H1 (cell line): Measurements from ENCODE around the gene G6PC1. TPM values are rescaled to one million over a fixed set of nuclear protein-coding genes. Genes with fewer than 3 reads are reported as not detected.

Source experiments
- CTCF ChIA-PET: fragments of 300-600 bp; sonication (Branson Sonifier 250); formaldehyde crosslinking; loops from one replicate; lab custom pipeline; 2021; ENCODE audit not compliant: partially characterized antibody; lab: Charles Lee
- POLR2A ChIA-PET: fragments of 300-600 bp; sonication (Branson Sonifier 250); formaldehyde crosslinking; loops from one replicate; lab custom pipeline; 2021; ENCODE audit warnings: inconsistent platforms; ENCODE audit not compliant: partially characterized antibody; lab: Charles Lee
- DNase-seq, 2 experiments: peaks; one replicate each; pipeline versions ENCODE4 v3.0.0 to v3.0.0-alpha.2; 2010 to 2022; ENCODE audit warnings: low spot score in 2 of 2, low read depth in 1 of 2, mixed read lengths in 1 of 2
- FAIRE-seq: peaks from 2 replicates; lab custom pipeline; 2011; peaks lifted over from hg19 to GRCh38; lab: Jason Lieb, UNC
- H2AFZ ChIP-seq: 2 replicates; pipeline ENCODE4 v1.8.1; 2012; ENCODE audit warnings: low read length, inconsistent platforms
- H2AK5ac ChIP-seq: 2 replicates; pipeline ENCODE4 v1.6.1; 2013; ENCODE audit warnings: low read depth, low read length
- H2BK120ac ChIP-seq: replicated peaks from 2 replicates; pipeline ENCODE3; 2013; ENCODE audit warnings: low read depth, low read length, inconsistent platforms
- H2BK12ac ChIP-seq: 2 replicates; pipeline ENCODE4 v1.6.1; 2013; ENCODE audit warnings: low read depth, low read length
- H2BK15ac ChIP-seq: 2 replicates; pipeline ENCODE4 v1.6.1; 2013; ENCODE audit warnings: low read length
- H2BK20ac ChIP-seq: 2 replicates; pipeline ENCODE4 v1.6.1; 2013; ENCODE audit warnings: low read length
- H2BK5ac ChIP-seq: 2 replicates; pipeline ENCODE4 v1.6.1; 2013; ENCODE audit warnings: low read depth, low read length
- H3K14ac ChIP-seq: 2 replicates; pipeline ENCODE4 v1.6.1; 2013; ENCODE audit warnings: inconsistent platforms; ENCODE audit not compliant: insufficient read length
- H3K18ac ChIP-seq: 2 replicates; pipeline ENCODE4 v1.6.1; 2013; ENCODE audit warnings: low read length; ENCODE audit errors: extremely low read depth
- H3K23ac ChIP-seq: 2 replicates; pipeline ENCODE4 v1.6.1; 2013; ENCODE audit warnings: inconsistent platforms; ENCODE audit not compliant: insufficient read length
- H3K23me2 ChIP-seq: 2 replicates; pipeline ENCODE4 v1.6.1; 2013; ENCODE audit warnings: low read depth, low read length
- H3K27ac ChIP-seq: 2 replicates; pipeline ENCODE4 v1.6.1; 2011; ENCODE audit warnings: low read depth, low read length, inconsistent platforms
- H3K27me3 ChIP-seq, 4 experiments: replicated peaks in 1 of 4; 1 replicate in 1 of 4; 2 replicates in 3 of 4; pipeline versions ENCODE4 v1.6.1 to v1.8.1; 2011 to 2013; ENCODE audit warnings: low read length in 3 of 4, mild to moderate bottlenecking in 3 of 4, inconsistent platforms in 2 of 4, mixed read lengths in 2 of 4, moderate library complexity in 1 of 4; ENCODE audit not compliant: control insufficient read depth in 3 of 4, insufficient read depth in 3 of 4; ENCODE audit errors: extremely low read depth in 1 of 4
- H3K36me3 ChIP-seq, 4 experiments: 2 replicates each; pipeline versions ENCODE4 v1.6.1 to v1.8.1; 2011 to 2013; ENCODE audit warnings: mild to moderate bottlenecking in 4 of 4, low read length in 3 of 4, moderate library complexity in 2 of 4, control low read depth in 1 of 4, inconsistent platforms in 1 of 4; ENCODE audit not compliant: insufficient read depth in 4 of 4, control insufficient read depth in 2 of 4
- H3K4ac ChIP-seq: replicated peaks from 2 replicates; pipeline ENCODE3; 2013; ENCODE audit warnings: low read length, low read depth, mixed read lengths, inconsistent platforms; ENCODE audit not compliant: insufficient read length
- H3K4me1 ChIP-seq, 4 experiments: replicated peaks in 1 of 4; 1 replicate in 1 of 4; 2 replicates in 3 of 4; pipeline versions ENCODE4 v1.6.1 to v1.8.1; 2011 to 2013; ENCODE audit warnings: low read length in 3 of 4, inconsistent platforms in 2 of 4, mixed read lengths in 1 of 4; ENCODE audit not compliant: insufficient read depth in 4 of 4, control insufficient read depth in 3 of 4
- H3K4me2 ChIP-seq, 2 experiments: 2 replicates each; pipeline versions ENCODE4 v1.6.1 to v1.8.1; 2011 to 2013; ENCODE audit warnings: low read depth in 2 of 2, low read length in 2 of 2, control low read depth in 1 of 2, inconsistent platforms in 1 of 2, mild to moderate bottlenecking in 1 of 2; ENCODE audit not compliant: insufficient read depth in 1 of 2
- H3K4me3 ChIP-seq, 4 experiments: fragments of 200-600, 300-600 bp in 1 of 4; sonication (generic), shearing (Covaris generic), sonication (Bioruptor Twin) in 1 of 4; 2 replicates each; pipeline versions ENCODE4 v1.5.1 to v1.8.1; 2011 to 2016; ENCODE audit warnings: low read length in 4 of 4, low read depth in 3 of 4, control low read depth in 2 of 4, inconsistent platforms in 2 of 4, mild to moderate bottlenecking in 2 of 4, mixed read lengths in 1 of 4, moderate library complexity in 1 of 4; ENCODE audit not compliant: insufficient read depth in 2 of 4; ENCODE audit errors: extremely low read depth in 1 of 4
- H3K56ac ChIP-seq: replicated peaks from 2 replicates; pipeline ENCODE3; 2013; ENCODE audit warnings: low read depth, mild to moderate bottlenecking, mixed read lengths, low read length, inconsistent platforms; ENCODE audit not compliant: insufficient read length
- H3K79me1 ChIP-seq: 2 replicates; pipeline ENCODE4 v1.6.1; 2013; ENCODE audit warnings: low read depth, low read length, control low read depth
- H3K79me2 ChIP-seq, 2 experiments: 2 replicates each; pipeline versions ENCODE4 v1.6.1 to v1.8.1; 2012 to 2013; ENCODE audit warnings: low read length in 2 of 2, mild to moderate bottlenecking in 2 of 2, inconsistent platforms in 1 of 2; ENCODE audit not compliant: insufficient read depth in 2 of 2, control insufficient read depth in 1 of 2
- H3K9ac ChIP-seq, 4 experiments: replicated peaks in 1 of 4; 1 replicate in 1 of 4; 2 replicates in 3 of 4; pipeline versions ENCODE4 v1.6.1 to v1.8.1; 2011 to 2013; ENCODE audit warnings: low read depth in 3 of 4, low read length in 3 of 4, control low read depth in 2 of 4, mild to moderate bottlenecking in 2 of 4, moderate library complexity in 2 of 4, inconsistent platforms in 1 of 4; ENCODE audit errors: extremely low read depth in 1 of 4
- H3K9me3 ChIP-seq, 2 experiments: 2 replicates each; pipeline versions ENCODE4 v1.6.1 to v1.8.1; 2012 to 2013; ENCODE audit warnings: mild to moderate bottlenecking in 2 of 2, moderate library complexity in 2 of 2, control low read depth in 1 of 2, inconsistent platforms in 1 of 2, low read depth in 1 of 2, low read length in 1 of 2, mixed read lengths in 1 of 2; ENCODE audit not compliant: insufficient read depth in 2 of 2
- H4K20me1 ChIP-seq, 2 experiments: replicated peaks in 1 of 2; 2 replicates each; pipeline versions ENCODE3 to v1.8.1; 2011 to 2013; ENCODE audit warnings: inconsistent platforms in 2 of 2, low read length in 2 of 2, mild to moderate bottlenecking in 1 of 2; ENCODE audit not compliant: insufficient read depth in 2 of 2, control insufficient read depth in 1 of 2
- H4K5ac ChIP-seq: 2 replicates; pipeline ENCODE4 v1.6.1; 2013; ENCODE audit warnings: low read length, low read depth, mixed read lengths, inconsistent platforms; ENCODE audit not compliant: insufficient read length
- H4K8ac ChIP-seq: 2 replicates; pipeline ENCODE4 v1.8.0; 2013; ENCODE audit warnings: mild to moderate bottlenecking, moderate library complexity, low read length, inconsistent platforms; ENCODE audit not compliant: insufficient read depth; ENCODE audit errors: extremely low read depth
- H4K91ac ChIP-seq: replicated peaks from 2 replicates; pipeline ENCODE3; 2013; ENCODE audit warnings: low read length, mixed read lengths, inconsistent platforms; ENCODE audit not compliant: insufficient read length
- ATF2 ChIP-seq: IDR thresholded peaks from 2 replicates; pipeline ENCODE4 v1.6.1; 2012; ENCODE audit warnings: low read length, inconsistent platforms
- CBX5 ChIP-seq: fragments of 300-800, 300-1000 bp; sonication (generic); IDR thresholded peaks from 2 replicates; pipeline ENCODE4 v1.7.1; 2016; ENCODE audit warnings: antibody characterized with exemption, low read length, low read depth
- EP300 ChIP-seq, 2 experiments: IDR thresholded peaks; 1 replicate in 1 of 2; 2 replicates in 1 of 2; pipeline ENCODE4 v1.6.1; 2011 to 2012; ENCODE audit warnings: low read depth in 2 of 2, low read length in 2 of 2, mild to moderate bottlenecking in 2 of 2, borderline replicate concordance in 1 of 2, inconsistent platforms in 1 of 2, moderate library complexity in 1 of 2
- GABPA ChIP-seq: IDR thresholded peaks from 2 replicates; pipeline ENCODE4 v1.6.1; 2011; ENCODE audit warnings: mild to moderate bottlenecking, low read length, moderate library complexity, borderline replicate concordance; ENCODE audit not compliant: insufficient read depth
- KDM1A ChIP-seq: fragments of 200-600, 300-600 bp; sonication (generic); IDR thresholded peaks from 2 replicates; pipeline ENCODE4 v1.7.1; 2016; ENCODE audit warnings: mild to moderate bottlenecking, low read length, borderline replicate concordance
- KDM5A ChIP-seq: fragments of 200-600 bp; IDR thresholded peaks from 2 replicates; pipeline ENCODE4 v1.7.1; 2012; ENCODE audit warnings: mild to moderate bottlenecking, low read length, inconsistent platforms, mixed read lengths
- SP1 ChIP-seq: IDR thresholded peaks from 2 replicates; pipeline ENCODE4 v1.6.1; 2011; ENCODE audit warnings: low read depth, low read length
- WGBS, 2 experiments: shearing (Covaris generic) in 1 of 2; methylation state at CpG; one replicate each; pipeline versions ENCODE4 v1.1.6 to v1.1.7; 2013 to 2015; ENCODE audit warnings: low lambda C conversion rate in 2 of 2, mixed read lengths in 2 of 2, inconsistent platforms in 1 of 2, low coverage in 1 of 2, missing lambda C conversion rate in 1 of 2; ENCODE audit not compliant: insufficient replicate concordance in 2 of 2, insufficient coverage in 1 of 2, insufficient read length in 1 of 2; ENCODE audit errors: extremely low coverage in 1 of 2, missing lambda C conversion rate in 1 of 2; 5-methylcytosine and 5-hydroxymethylcytosine counted together
- polyA plus RNA-seq, 7 experiments: library from polyadenylated mRNA; depleted of rRNA in 3 of 7; stranded (reverse) in 5 of 7; unstranded in 2 of 7; fragments of >200 nt in 5 of 7; fragments of 200-250 nt in 2 of 7; gene quantifications; 1 replicate in 5 of 7; 2 replicates in 1 of 7; 4 replicates in 1 of 7; pipeline versions ENCODE4 v1.2.1 to v1.2.3, GENCODE V29; 2011 to 2013; ENCODE audit warnings: missing spikeins in 2 of 7, mixed read lengths in 2 of 7
- total RNA-seq: library from RNA; stranded (reverse); fragmentation: NEBNext Ultra II Directional; extraction: Animal tissue kit (Norgen Biotek cat#: 25700); gene quantifications from 2 replicates; pipeline ENCODE4 v1.2.1, GENCODE V29; 2021

Gene G6PC1
- total and polyA plus RNA-seq, 2 of the 8 experiments (the other 6 are each of a cell fraction or from before 2014, with no cell fraction given): 0.02 TPM; not detected in 1

- H3K9me3 ChIP-seq: no peaks in the 10 kb centered on the region
- no peaks in the 10 kb centered on the region for H3K79me2 ChIP-seq
- H4K5ac ChIP-seq: no peak overlapping the region
- no peak overlapping the region for H3K9ac ChIP-seq
- H3K56ac ChIP-seq: no peak overlapping the region
- no peak overlapping the region for H2AK5ac ChIP-seq
- H3K27me3 ChIP-seq: no peaks in the 10 kb centered on the region
- H2AFZ ChIP-seq: no peak overlapping the region
- H4K20me1 ChIP-seq: no peaks in the 10 kb centered on the region
- POLR2A ChIA-PET: no interaction called here
- H3K23me2 ChIP-seq: no peaks in the 10 kb centered on the region
- no peak overlapping the region for H3K4me2 ChIP-seq
- no peak overlapping the region for H3K14ac ChIP-seq
- no peak overlapping the region for H3K23ac ChIP-seq
- no peak overlapping the region for H3K18ac ChIP-seq
- CTCF ChIA-PET: interaction anchor here (0.8 to 1.4 kb wide), 2 partner anchors 16 to 65 kb away, joined by 3 to 6 read pairs; no protein-coding TSS in a partner anchor
- H3K4ac ChIP-seq: no peak overlapping the region
- H2BK120ac ChIP-seq: no peak overlapping the region
- no peak overlapping the region for H4K8ac ChIP-seq
- no peak overlapping the region for H3K4me3 ChIP-seq
- H2BK20ac ChIP-seq: no peak overlapping the region
- H4K91ac ChIP-seq: no peak overlapping the region
- no peak overlapping the region for H2BK15ac ChIP-seq
- no peak for TF ChIP-seq GABPA
- TF ChIP-seq KDM1A: no peak
- TF ChIP-seq CBX5: no peak
- no peak for TF ChIP-seq ATF2
- TF ChIP-seq SP1: no peak
- no peak for TF ChIP-seq KDM5A
- TF ChIP-seq EP300 (IDR thresholded peaks at IDR 0.05; ENCODE audit: borderline replicate concordance in 1 of 2, low read depth in 2 of 2, low read length in 2 of 2): no peak
- DNase-seq (no peak), FAIRE-seq (no peak)
- no peak overlapping the region for H2BK12ac ChIP-seq
- no peak overlapping the region for H3K27ac ChIP-seq
- WGBS, 2 experiments: 88% methylated on average over 3 of the region's 3 CpGs; no CpG with 5 or more reads in 1 of the 2 experiments
- H3K36me3 ChIP-seq: no peaks in the 10 kb centered on the region
- H3K79me1 ChIP-seq: no peaks in the 10 kb centered on the region
- H2BK5ac ChIP-seq: no peak overlapping the region
- H3K4me1 ChIP-seq: peaks cover 0 to 6% (median 0%) of the 10 kb centered on the region in 4 experiments; a peak in 2 of 7 replicates
Measured at GRCh38 chr17:42913981-42914617, 13.5 kb downstream of the G6PC1 start.
